ENCODE data around the gene LHPP. TPM values are rescaled to one million over a fixed set of nuclear protein-coding genes. Genes with fewer than 3 reads are reported as not detected.

The LHPP gene
- total and polyA plus RNA-seq, 9 donors: 4.3 to 19.9 (median 12.6) TPM

GRCh38 chr10:124622158-124622557, 160.5 kb downstream of the LHPP start:
- 72 to 88% (median 77%) methylated on average over 13 of the region's 13 CpGs for WGBS, 3 donors
- Histone ChIP-seq H3K4me1 (ENCODE audit: insufficient read depth) (peaks cover 17% of the 10 kb centered on the region), H3K9me3 (no peaks in the 10 kb centered on the region), H3K27ac (peak overlapping the region in 1 of 2 donors; percentile 17), H3K27me3 (no peaks in the 10 kb centered on the region), H3K4me3 (no peak overlapping the region), H3K36me3 (no peaks in the 10 kb centered on the region)
- intact Hi-C loops (cut with DNase I): loop anchor here in 2 of 4 donors (10.0 kb wide), 3 partner anchors 77 to 743 kb away; no protein-coding TSS in a partner anchor
- TF ChIP-seq POLR2A (IDR thresholded peaks at IDR 0.05): no peak
- no peak for TF ChIP-seq CTCF (IDR thresholded peaks at IDR 0.05)
- TF ChIP-seq EP300 (IDR thresholded peaks at IDR 0.05): no peak
- no peak for DNase-seq

- Histone ChIP-seq H3K9me3 (no peaks in the 10 kb centered on the region), H3K27me3 (no peaks in the 10 kb centered on the region), H3K4me3 (no peak overlapping the region), H3K4me1 (ENCODE audit: insufficient read depth) (peaks cover 23% of the 10 kb centered on the region), H3K36me3 (no peaks in the 10 kb centered on the region), H3K27ac (peak overlapping the region in 1 of 2 donors; percentile 17)
- no peak for DNase-seq
- intact Hi-C loops (cut with DNase I): loop anchor here in 2 of 4 donors (10.0 kb wide), 3 partner anchors 78 to 742 kb away; no protein-coding TSS in a partner anchor
- TF ChIP-seq CTCF (IDR thresholded peaks at IDR 0.05) (no peak), EP300 (IDR thresholded peaks at IDR 0.05) (no peak), POLR2A (IDR thresholded peaks at IDR 0.05) (no peak)
- WGBS, 3 donors: 86 to 89% (median 88%) methylated on average over 31 of the region's 31 CpGs
These were observed 161.4 kb downstream of the LHPP start for GRCh38 chr10:124622866-124623536.

GRCh38 chr10:124624006-124624405, 162.4 kb downstream of the LHPP start:
- Histone ChIP-seq H3K9me3 (no peaks in the 10 kb centered on the region), H3K27ac (no peak overlapping the region), H3K27me3 (no peaks in the 10 kb centered on the region), H3K4me3 (no peak overlapping the region), H3K4me1 (ENCODE audit: insufficient read depth) (peaks cover 23% of the 10 kb centered on the region), H3K36me3 (no peaks in the 10 kb centered on the region)
- TF ChIP-seq POLR2A (IDR thresholded peaks at IDR 0.05) (no peak), CTCF (IDR thresholded peaks at IDR 0.05) (no peak), EP300 (IDR thresholded peaks at IDR 0.05) (no peak)
- DNase-seq: no peak
- intact Hi-C loops (cut with DNase I): loop anchor here in 2 of 4 donors (10.0 kb wide), 3 partner anchors 79 to 741 kb away; no protein-coding TSS in a partner anchor
- WGBS, 3 donors: 93 to 94% (median 93%) methylated on average over 13 of the region's 13 CpGs

- intact Hi-C loops (cut with DNase I): loop anchor here in 2 of 4 donors (10.0 kb wide), 3 partner anchors 80 to 740 kb away; no protein-coding TSS in a partner anchor
- Histone ChIP-seq H3K36me3 (no peaks in the 10 kb centered on the region), H3K4me3 (no peak overlapping the region), H3K27ac (no peak overlapping the region), H3K4me1 (ENCODE audit: insufficient read depth) (peaks cover 24% of the 10 kb centered on the region), H3K27me3 (no peaks in the 10 kb centered on the region), H3K9me3 (no peaks in the 10 kb centered on the region)
- no peak for DNase-seq
- TF ChIP-seq EP300 (IDR thresholded peaks at IDR 0.05): no peak
- no peak for TF ChIP-seq CTCF (IDR thresholded peaks at IDR 0.05)
- no peak for TF ChIP-seq POLR2A (IDR thresholded peaks at IDR 0.05)
- WGBS, 3 donors: 93 to 94% (median 94%) methylated on average over 9 of the region's 9 CpGs
These were observed 162.8 kb downstream of the LHPP start for GRCh38 chr10:124624466-124624865.
